ENCODE measurements around the gene SPA17. TPM values are rescaled to one million over a fixed set of nuclear protein-coding genes. Genes with fewer than 3 reads are reported as not detected.

Gene SPA17
- total RNA-seq, 4 donors from 2014 or later, result 4.2 to 8.6 (median 5.8) TPM

- H3K27ac ChIP-seq (replicated peaks in 1 of 4), result no peak overlapping the region
- intact Hi-C loops (cut with DNase I), result no loop called here
- no peak overlapping the region for H3K4me3 ChIP-seq
- DNase-seq (ENCODE audit: extremely low spot score), result no peak
- H3K9me3 ChIP-seq, result no peaks in the 10 kb centered on the region
- 31% methylated on average over 14 of the region's 14 CpGs for WGBS
- no peak for TF ChIP-seq CTCF (IDR thresholded peaks at IDR 0.05)
- TF ChIP-seq POLR2AphosphoS5 (IDR thresholded peaks at IDR 0.05), result no peak
- no peak for TF ChIP-seq POLR2A (IDR thresholded peaks at IDR 0.05; ENCODE audit: low read depth)
- TF ChIP-seq EP300 (IDR thresholded peaks at IDR 0.05), result no peak
- peaks cover 0 to 68% (median 0%) of the 10 kb centered on the region in 4 donors for H3K27me3 ChIP-seq
- H3K36me3 ChIP-seq, result no peaks in the 10 kb centered on the region
- H3K4me1 ChIP-seq, result peaks cover 0 to 17% (median 10%) of the 10 kb centered on the region in 4 donors
These were observed 51.4 kb downstream of the SPA17 start for GRCh38 chr11:124724979-124725718.

GRCh38 chr11:124725719-124726105, 52.0 kb downstream of the SPA17 start:
- H3K27ac ChIP-seq (replicated peaks in 1 of 4), result no peak overlapping the region
- no peaks in the 10 kb centered on the region for H3K36me3 ChIP-seq
- no peak for TF ChIP-seq POLR2AphosphoS5 (IDR thresholded peaks at IDR 0.05)
- TF ChIP-seq CTCF (IDR thresholded peaks at IDR 0.05), result no peak
- no peak for TF ChIP-seq EP300 (IDR thresholded peaks at IDR 0.05)
- TF ChIP-seq POLR2A (IDR thresholded peaks at IDR 0.05; ENCODE audit: low read depth), result no peak
- H3K4me3 ChIP-seq, result no peak overlapping the region
- H3K9me3 ChIP-seq, result no peaks in the 10 kb centered on the region
- intact Hi-C loops (cut with DNase I), result no loop called here
- 21% methylated on average over 6 of the region's 6 CpGs for WGBS
- peaks cover 0 to 17% (median 10%) of the 10 kb centered on the region in 4 donors for H3K4me1 ChIP-seq
- H3K27me3 ChIP-seq, result peaks cover 0 to 62% (median 0%) of the 10 kb centered on the region in 4 donors
- DNase-seq (ENCODE audit: extremely low spot score), result no peak

GRCh38 chr11:124727474-124727873, 53.8 kb downstream of the SPA17 start:
- DNase-seq (ENCODE audit: extremely low spot score), result no peak
- peaks cover 0 to 44% (median 0%) of the 10 kb centered on the region in 4 donors for H3K27me3 ChIP-seq
- no peak overlapping the region for H3K27ac ChIP-seq (replicated peaks in 1 of 4)
- 82% methylated on average over 4 of the region's 4 CpGs for WGBS
- H3K4me1 ChIP-seq, result peaks cover 0 to 17% (median 10%) of the 10 kb centered on the region in 4 donors
- intact Hi-C loops (cut with DNase I), result no loop called here
- TF ChIP-seq POLR2AphosphoS5 (IDR thresholded peaks at IDR 0.05) (no peak), CTCF (IDR thresholded peaks at IDR 0.05) (no peak), POLR2A (IDR thresholded peaks at IDR 0.05; ENCODE audit: low read depth) (no peak), EP300 (IDR thresholded peaks at IDR 0.05) (no peak)
- H3K36me3 ChIP-seq, result no peaks in the 10 kb centered on the region
- no peaks in the 10 kb centered on the region for H3K9me3 ChIP-seq
- H3K4me3 ChIP-seq, result no peak overlapping the region

- no peak for TF ChIP-seq POLR2A (IDR thresholded peaks at IDR 0.05; ENCODE audit: low read depth)
- Histone ChIP-seq H3K36me3 (no peaks in the 10 kb centered on the region), H3K27me3 (peaks cover 0 to 38% (median 0%) of the 10 kb centered on the region in 4 donors), H3K27ac (replicated peaks in 1 of 4) (no peak overlapping the region), H3K4me1 (peaks cover 0 to 17% (median 10%) of the 10 kb centered on the region in 4 donors), H3K9me3 (no peaks in the 10 kb centered on the region), H3K4me3 (no peak overlapping the region)
- DNase-seq (ENCODE audit: extremely low spot score), result no peak
- 82% methylated on average over 2 of the region's 2 CpGs for WGBS
- intact Hi-C loops (cut with DNase I), result no loop called here
These were observed 54.4 kb downstream of the SPA17 start for GRCh38 chr11:124728134-124728533.

- no peak for DNase-seq (ENCODE audit: extremely low spot score)
These were observed 55.9 kb downstream of the SPA17 start for GRCh38 chr11:124729571-124729970.

More at GRCh38 chr11:124729571-124729970, 55.9 kb downstream of the SPA17 start:
- peaks cover 0 to 16% (median 10%) of the 10 kb centered on the region in 4 donors for H3K4me1 ChIP-seq
- H3K36me3 ChIP-seq, result no peaks in the 10 kb centered on the region
- TF ChIP-seq POLR2A (IDR thresholded peaks at IDR 0.05; ENCODE audit: low read depth) (no peak), EP300 (IDR thresholded peaks at IDR 0.05) (no peak), POLR2AphosphoS5 (IDR thresholded peaks at IDR 0.05) (no peak), CTCF (IDR thresholded peaks at IDR 0.05) (no peak)
- H3K27me3 ChIP-seq, result peaks cover 0 to 26% (median 0%) of the 10 kb centered on the region in 4 donors
- WGBS, result 82% methylated on average over 4 of the region's 4 CpGs
- H3K9me3 ChIP-seq, result no peaks in the 10 kb centered on the region
- no peak overlapping the region for H3K4me3 ChIP-seq
- intact Hi-C loops (cut with DNase I), result no loop called here
- H3K27ac ChIP-seq (replicated peaks in 1 of 4), result no peak overlapping the region
